Measurements from ENCODE around the gene SLIT3.

Gene SLIT3

DNA sequence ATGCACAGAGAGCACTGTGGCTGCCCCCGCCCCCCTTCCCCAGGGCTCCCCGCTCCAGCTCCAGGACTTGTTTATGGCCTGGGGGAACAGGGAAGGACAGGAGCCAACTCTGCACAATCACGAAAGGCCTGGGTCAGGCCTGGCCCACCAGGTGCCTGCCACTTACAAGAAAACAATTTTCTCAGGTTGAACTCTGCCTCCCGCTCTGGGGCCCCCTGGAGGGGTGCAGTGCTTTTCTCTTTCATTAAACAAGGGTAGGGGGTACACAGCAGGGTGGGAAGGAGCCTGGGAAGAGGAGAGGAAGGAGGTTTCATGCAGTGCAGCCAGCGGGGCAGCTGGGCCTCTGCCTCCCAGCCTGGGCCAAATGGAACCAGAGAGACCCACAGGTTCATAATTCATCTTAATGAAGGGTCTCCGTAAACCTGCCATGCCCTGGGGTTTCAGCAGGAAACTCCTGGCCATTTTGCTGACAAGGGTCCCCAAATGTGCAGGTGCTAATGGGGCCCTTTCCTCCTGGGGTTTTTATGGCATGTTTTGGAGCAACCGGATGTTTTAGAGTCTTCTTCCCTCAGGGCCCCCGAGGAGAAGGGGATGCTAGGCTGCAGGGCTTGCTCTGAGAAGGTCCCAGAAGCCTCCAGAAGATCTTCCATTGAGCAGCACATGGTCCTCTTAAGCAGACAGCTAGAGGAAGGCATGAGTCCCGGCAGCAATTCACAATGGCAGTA is 219.8 kb downstream of the SLIT3 start:
- no peak for DNase-seq (ENCODE audit: low read depth, low spot score)

DNA sequence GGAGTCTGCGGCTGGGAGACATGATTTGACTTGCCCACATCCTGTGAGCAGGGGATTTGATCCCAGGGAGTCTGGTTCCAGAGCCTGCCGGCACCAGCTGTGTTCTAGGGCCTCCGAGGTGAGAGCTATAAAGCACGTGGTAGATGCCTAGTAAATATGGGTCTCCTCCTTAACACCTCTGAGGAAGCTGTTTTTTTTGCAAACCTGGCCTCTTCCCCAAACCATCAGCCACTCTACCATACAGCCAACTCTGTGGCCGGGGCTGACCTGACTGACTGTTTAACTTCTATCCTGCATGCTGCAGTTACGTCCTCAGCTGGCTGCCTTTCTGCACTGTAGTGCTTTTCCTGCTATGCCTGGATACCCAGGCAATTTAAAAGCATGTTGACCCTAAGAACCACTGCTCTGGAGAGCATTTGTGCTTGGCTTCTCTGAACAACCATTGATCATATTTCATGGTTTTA is 220.5 kb downstream of the SLIT3 start:
- no peak for DNase-seq (ENCODE audit: low read depth, low spot score)

DNA sequence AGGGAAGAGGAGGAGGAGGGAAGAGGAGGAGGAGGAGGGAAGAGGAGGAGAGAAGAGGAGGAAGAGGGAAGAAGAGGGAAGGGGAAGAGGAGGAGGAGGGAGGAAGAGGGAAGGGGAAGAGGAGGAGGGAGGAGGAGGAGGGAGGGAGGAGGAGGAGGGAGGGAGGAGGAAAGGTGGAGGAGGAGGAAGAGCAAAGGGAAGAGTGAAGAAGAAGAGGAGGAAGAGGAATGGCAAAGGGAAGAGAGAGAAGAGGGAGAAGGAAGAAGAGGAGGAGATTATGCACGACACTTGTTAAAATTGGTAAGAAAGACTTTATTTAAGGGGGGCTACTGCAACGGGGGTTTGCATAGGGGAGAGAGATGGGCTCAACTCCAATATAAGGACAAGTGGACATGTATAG is 221.2 kb downstream of the SLIT3 start:
- DNase-seq (ENCODE audit: low read depth, low spot score), result no peak

DNA sequence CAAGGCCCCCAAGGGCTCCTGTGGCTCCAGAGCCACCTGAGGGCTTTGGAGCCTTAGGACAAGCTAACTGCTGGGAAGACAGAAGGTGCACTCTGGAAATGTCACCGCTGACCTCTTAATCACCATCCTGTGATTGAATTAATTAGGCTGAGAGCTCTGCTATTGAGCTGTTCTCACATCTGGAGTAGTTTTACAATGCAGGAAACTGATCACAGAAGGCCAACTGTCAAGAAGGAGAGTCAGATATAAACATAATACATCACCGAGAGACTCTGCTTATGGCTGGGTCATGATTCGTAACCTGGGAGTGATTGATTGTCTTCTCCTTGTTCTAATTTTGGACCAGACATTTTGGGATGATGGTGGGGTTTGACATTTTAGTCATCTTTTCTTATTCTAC is 226.1 kb downstream of the SLIT3 start:
- no peak for DNase-seq (ENCODE audit: low read depth, low spot score)

DNA sequence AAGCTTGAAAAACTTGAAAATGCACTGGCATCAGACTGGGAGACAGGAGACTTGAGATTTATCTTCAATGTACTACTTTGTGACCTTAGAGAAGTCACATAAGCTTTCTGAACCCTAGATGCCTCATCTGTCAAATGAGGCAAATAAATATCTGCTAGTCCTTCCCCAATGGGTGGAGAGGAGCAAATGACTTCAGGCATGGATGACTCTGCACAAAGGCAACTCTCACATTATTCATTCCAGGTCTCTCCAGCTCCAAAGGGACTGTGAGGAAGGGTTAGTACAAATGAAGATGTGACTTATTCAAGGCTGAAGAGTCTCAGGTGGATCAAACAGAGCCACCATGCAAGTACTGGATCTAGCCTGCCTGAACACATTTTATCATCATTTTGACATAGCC is 228.7 kb downstream of the SLIT3 start:
- DNase-seq (ENCODE audit: low read depth, low spot score), result no peak

DNA sequence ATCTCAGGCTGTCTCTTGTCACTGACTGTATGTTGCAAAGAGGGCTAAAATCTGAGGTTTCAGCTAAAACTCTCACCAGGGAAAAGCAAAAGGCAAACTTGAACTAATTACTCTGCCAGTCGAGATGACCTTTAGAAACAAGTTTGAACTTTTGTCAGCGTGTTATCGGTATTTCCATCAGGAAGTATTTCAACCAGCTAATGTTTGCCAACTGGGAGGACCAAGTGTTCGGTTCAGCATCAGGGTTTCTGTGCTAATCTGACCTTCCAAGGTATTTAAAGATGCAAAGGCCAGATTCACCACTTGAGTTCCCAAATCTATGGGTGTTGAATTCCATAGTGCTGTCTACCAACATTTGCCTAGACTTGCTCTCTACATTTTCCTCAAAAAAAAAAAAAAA is 230.5 kb downstream of the SLIT3 start:
- no peak for DNase-seq (ENCODE audit: low read depth, low spot score)

DNA sequence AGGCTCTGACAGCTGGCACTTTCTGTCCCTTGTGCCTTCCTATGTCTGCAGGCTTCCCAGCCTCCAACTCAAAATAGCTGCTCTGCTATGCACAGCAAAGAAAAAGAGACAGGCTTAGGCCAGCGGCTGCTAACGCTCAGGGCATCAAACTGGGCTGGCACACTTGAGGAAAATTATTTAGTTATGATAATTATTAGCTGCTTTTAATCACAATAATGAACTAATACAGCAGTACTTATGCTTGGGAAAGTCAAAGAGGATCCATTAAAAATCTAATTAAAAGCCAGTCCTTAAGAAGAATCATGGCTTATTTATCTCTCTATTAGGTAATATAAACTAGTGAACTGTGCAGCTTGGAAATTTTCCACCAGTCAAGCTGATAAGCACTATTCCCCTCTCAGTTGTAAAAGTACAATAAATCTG is 233.2 kb downstream of the SLIT3 start:
- no peak for DNase-seq (ENCODE audit: low read depth, low spot score)

DNA sequence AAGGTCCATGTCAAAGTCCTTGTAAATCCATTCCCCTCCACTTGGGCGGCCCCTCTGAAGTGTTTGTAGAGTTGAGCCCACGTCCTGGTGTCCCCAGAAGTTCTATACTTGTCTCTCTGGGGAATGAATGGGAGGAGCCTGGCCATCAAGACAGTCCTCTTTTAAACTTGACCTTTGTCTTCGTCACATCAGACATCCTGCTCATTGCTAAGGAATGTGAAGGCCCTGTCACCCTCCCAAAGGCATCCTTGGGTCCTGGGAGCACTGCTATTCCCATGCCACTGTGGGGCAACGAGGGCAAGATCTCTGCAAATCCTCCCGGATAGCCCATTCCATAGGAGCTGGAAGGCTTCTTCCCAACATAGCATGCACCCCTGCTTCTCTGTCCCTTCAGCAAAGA is 235.5 kb downstream of the SLIT3 start:
- no peak for DNase-seq (ENCODE audit: low read depth, low spot score)

DNA sequence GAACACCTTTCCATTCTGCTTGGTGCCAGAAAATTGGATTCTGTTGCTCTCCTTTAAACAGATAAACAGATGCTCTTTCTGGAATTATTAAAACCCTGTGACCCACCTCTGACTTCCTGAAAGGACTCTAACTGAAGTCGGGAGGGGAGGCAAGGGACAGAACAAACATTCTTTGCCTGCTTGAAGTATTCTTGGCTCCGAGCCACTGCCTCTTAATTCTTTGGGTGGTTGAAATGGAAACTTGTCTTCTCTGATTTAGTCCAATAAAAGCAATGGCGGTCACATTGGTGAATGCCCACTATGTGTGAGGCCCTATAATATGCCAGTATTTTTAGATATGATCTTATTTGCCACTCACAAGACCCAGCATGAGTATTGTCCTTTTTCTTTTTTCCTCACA is 236.8 kb downstream of the SLIT3 start:
- peak; percentile 86 for DNase-seq (ENCODE audit: low read depth, low spot score)

DNA sequence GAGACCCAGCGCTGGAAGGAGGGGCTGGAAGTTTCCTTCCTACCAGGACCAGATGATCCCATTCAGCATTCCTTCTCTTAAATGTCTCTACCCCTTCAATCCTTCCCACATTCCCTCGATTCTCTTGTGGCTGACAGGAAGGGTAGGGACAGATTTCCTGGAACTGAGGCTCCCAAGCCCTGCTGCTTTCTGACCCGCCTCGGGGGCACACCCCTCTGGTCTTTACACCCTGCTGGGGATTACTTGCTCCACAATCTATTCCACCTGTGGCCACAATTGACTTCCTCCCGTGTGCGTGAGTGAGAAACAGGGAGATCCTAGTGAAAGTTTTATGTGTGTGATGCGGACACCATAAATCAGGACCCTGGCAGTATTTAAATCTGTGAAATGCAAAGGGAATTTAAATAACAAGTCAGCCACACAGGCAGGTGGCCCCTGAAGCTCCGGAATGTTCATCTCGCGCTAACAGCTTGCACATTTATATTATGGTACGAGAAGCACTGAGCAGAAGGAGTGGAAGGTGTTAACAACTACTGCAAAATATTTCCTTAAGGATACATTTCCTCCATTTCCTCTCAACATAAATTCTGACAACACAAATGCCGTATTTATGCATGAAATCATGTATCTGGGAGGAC is 237.5 kb downstream of the SLIT3 start:
- no peak for DNase-seq (ENCODE audit: low read depth, low spot score)

DNA sequence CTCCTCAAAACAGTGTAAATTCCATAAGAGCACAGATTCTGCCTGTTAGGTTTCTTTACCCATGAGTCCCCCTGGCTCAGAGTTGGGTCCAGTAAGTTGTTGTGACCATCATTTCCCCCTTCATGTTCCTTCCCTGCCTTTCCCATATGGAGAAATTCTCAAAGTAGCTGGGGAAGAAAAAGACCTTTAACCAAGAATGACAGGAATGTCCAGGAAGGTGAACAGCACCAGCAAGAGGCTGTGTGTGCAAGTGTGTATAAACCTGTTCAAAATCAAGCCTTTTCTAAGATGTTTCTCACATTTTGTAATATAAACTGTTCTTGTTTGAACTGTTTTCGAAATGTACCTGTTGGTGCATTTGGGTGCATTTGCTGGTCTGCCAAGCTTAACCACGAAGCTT is 238.2 kb downstream of the SLIT3 start:
- DNase-seq (ENCODE audit: low read depth, low spot score), result peak; percentile 41

DNA sequence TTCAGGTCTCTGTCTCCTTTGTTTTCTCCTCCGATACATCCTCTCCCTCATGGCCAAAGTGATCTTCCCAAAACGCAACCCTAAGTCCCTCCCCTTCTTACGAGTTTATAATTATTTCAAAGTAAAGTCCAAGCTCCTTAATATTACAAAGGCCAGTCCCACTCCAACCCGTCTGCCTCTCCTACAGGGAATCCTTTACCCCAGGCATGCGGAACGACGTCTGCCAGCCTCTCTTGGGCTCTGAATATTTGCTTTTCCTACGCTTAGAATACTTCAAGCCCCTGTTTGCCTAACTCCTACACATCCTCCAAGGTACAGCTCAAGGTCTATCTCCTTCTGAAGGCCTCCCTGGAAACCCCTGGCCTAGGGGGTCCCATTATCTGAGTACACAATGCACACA is 246.4 kb downstream of the SLIT3 start:
- no peak for DNase-seq (ENCODE audit: low read depth, low spot score)

DNA sequence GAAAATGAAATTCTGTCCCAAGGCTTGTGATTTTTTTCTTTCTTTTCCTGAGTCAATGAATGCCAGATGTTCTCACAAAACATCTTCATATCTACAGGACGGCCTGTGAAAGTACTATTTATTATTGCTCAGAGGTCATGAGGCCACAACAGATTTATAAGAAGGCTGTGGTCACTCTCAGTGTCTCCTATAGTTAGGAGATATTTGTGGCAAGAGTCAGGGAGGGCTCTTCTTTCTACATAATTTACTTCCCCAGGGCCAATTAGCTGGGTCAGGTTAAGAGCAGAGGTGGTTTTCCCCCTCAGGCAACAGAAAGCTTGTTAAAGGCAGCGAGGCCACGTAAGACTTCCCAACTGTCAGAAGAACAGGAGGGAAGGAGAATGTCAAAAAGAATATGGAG is 248.7 kb downstream of the SLIT3 start:
- no peak for DNase-seq (ENCODE audit: low read depth, low spot score)

DNA sequence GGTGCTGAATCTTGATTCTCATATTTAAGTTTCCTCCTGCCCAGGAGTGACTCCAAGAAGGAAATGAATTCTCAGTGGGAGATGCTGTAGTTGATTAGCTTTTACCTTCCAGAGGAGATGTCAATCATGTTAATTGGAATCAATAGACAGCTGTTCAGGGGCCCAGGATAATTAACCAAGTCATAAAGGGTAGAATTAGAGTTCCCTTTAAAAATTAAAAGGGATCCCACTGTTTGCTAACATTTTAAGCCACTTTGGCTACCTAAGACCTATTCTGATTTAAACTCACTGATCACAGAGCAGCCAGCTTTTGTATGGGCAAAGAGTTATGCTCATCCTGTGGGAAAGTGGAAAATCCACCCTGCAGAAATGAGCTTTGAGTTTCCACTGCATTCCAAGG is 249.6 kb downstream of the SLIT3 start:
- no peak for DNase-seq (ENCODE audit: low read depth, low spot score)

DNA sequence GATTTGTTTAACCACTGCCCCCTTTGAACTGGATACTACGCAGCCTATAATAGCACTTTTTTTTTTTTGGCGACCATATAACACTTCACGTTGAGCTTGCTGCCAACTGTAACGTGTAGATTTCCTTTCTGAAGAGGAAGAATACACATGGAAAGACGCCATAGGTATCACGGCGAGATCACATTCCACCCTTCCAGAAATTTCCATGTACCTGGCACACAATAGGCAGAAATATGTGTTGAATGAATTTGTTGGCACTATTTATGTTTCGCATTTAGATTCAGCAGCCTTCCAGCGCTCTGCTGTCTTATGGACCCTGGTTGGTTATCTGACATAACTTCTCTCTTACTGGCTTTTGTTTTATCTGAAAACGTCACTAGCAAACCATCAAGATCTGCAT is 250.3 kb downstream of the SLIT3 start:
- peak; percentile 28 for DNase-seq (ENCODE audit: low read depth, low spot score)

DNA sequence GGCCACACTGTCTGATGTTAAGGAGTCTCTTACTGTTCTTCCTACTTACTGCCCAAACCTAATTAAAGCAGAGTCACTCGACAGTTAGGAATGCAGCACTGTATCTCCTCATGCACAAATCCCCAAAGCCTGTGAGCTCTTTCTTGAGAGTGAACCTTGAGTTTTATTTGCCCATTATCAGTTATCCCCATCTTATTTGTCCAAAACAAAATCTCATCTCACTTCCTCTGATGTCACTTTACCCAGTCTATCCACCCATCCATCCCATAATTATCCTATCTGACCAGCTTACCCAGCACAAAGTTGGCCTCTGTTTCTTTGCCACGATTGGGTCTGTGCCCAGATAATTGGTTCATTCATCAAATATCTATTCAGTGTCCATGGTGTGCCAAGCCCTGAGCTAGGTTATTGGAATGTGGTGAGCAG is 250.8 kb downstream of the SLIT3 start:
- DNase-seq (ENCODE audit: low read depth, low spot score), result peak; percentile 54

DNA sequence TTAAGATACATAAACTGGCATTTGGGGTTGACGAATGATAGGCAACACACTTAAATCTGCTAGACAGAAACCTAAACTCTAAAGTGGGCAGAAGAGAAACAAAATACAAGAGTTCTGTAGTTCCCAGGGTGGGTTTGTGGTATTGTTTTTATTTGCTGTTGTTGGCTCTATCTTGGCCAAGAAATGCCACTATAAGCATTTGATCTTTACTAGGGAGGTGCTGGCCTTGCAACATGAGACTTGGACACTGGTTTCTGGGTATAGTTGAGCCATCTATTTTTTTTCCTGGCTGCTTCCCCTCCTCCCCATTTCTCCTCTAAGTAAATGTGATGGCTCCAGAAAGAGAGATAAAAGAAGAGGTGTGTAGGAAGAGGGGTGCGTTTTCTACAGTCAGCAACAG is 251.2 kb downstream of the SLIT3 start:
- no peak for DNase-seq (ENCODE audit: low read depth, low spot score)

DNA sequence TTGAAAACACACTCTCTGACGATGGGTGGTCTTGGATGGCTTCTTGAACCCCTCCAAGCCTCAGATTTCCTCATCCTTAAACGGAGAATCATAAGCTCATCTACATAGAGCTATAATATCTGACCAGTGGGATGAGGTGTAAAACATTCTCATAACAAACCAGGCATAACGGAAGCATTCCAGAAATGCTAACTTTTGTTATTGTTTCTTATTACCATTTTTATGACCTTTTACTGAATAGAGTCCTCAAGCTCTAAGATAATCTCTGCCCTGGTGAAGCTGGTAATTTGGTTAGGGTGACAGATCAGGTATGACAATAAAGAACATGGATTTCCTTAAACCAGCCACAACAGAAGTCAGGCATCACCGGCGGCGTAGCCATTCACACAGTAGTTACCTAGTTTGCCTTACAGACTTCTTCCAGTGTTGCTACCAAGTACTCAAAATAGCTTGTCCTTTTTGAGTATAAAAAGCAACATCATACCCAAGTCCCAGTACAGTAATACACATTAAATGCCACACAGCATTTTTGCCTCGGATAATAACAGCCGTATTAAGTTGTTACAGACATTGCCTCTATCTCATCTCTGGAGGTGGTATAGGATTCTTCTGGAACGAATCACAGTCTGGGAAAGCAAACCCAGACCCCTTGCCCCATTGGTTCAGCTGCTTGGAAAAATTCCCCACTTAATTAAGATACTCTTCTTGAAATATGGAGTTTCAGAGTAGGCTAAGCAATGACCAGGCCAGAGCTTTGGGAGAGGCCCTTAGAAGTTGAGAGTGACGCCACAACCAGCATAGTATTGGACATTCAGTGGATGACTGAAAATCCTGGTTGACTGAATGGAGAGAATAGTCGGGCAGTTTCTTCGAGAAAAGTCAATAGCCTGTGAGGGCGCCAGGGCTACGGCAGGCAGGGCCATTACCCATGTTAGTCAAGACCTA is 252.5 kb downstream of the SLIT3 start:
- peak; percentile 58 for DNase-seq (ENCODE audit: low read depth, low spot score)

DNA sequence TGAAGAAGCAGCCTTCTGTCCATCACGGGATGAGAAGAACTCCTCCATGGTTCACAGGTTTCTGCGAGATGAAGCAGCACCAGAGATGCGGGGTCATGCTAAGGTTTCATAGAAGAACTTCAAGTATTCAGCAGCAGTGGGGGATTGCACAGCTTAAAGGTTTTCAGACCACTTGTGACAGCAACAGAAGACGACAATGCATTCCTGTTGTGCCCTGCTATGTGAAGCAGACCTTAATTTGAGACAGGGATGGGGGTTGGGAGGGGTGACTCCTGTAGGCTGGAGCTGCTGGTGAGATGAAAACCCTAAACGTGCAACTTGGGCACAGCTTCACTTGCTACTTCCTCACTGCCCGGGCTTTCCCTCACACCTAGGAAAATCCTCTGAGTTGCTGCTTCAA is 256.0 kb downstream of the SLIT3 start:
- DNase-seq (ENCODE audit: low read depth, low spot score), result peak; percentile 26

DNA sequence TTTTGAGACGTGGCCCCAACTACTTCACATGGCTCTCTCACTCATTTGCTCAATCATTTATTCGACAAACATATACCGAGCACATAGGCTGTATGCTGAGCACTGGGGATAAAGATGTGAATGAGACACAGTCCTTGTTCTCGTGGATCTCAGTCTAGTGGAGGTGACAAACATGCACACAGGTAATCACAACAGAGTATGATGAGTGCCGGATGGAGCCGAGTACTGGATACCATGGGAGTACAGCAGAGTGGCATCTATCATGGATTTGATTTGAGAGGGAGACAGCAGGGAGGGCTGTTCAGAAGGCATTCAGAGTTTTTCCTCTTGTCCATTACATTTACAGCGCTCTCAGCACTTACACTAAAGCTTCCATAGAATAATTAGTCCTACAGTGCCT is 259.8 kb downstream of the SLIT3 start:
- no peak for DNase-seq (ENCODE audit: low read depth, low spot score)

DNA sequence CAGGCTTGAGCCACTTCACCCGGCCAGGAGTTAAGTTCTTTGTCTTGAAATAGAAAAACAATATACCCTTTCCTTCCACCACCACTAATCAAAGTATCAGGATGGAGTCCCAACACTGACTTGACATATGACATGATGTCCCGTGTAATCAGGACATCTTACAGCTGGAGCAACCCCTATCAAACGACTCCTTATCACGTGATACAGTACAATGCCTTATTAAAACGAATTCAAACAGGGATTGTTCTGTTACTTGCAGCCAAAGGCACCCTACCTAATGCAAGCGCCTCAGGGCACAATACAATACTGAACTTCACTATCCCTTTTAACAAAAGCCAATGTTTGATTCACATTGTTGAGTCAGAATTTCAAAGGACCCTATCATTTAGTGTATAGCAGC is 261.3 kb downstream of the SLIT3 start:
- no peak for DNase-seq (ENCODE audit: low read depth, low spot score)

DNA sequence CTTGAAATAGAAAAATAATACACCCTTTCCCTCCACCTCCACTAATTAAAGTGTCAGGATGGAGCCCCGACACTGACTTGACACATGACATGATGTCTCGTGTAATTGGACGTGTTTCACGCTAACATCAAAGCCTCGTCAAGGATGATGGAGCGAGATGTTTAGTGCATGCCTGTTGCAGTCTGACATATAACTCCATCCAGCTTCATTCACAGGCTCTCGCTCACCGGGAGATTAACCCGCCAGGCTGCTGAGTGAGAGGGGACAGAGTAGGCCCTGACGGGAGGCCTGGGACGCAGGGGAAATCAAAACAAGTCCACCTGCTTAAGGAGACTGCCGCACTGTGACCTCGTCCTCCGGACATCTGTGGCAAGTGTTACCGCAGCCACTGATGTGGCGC is 263.5 kb downstream of the SLIT3 start:
- DNase-seq (ENCODE audit: low read depth, low spot score), result no peak
